Suprapubic skin (tissue), 4 donors: Measurements from ENCODE around the gene ZNF608.

ENCODE experiments used
- CTCF ChIP-seq, 2 donors: fragments of 200-600 bp in 1 of 2; fragments of 450-650 bp in 1 of 2; sonication (generic) in 1 of 2; IDR thresholded peaks; one replicate each; pipeline ENCODE4 v1.5.1; 2016 to 2019; ENCODE audit warnings: antibody characterized with exemption in 2 of 2, mild to moderate bottlenecking in 1 of 2, moderate library complexity in 1 of 2
- POLR2A ChIP-seq, 2 donors: fragments of 450-650 bp; IDR thresholded peaks; one replicate each; pipeline ENCODE4 v1.6.1; 2017; ENCODE audit warnings: antibody characterized with exemption in 2 of 2, mild to moderate bottlenecking in 2 of 2, moderate library complexity in 2 of 2
- POLR2AphosphoS5 ChIP-seq, 3 donors: sonication (generic); formaldehyde crosslinking; IDR thresholded peaks; one replicate each; pipeline ENCODE4 v1.6.1; 2017; ENCODE audit warnings: antibody characterized with exemption in 3 of 3

- TF ChIP-seq CTCF (IDR thresholded peaks at IDR 0.05) = no peak
- TF ChIP-seq POLR2AphosphoS5 (IDR thresholded peaks at IDR 0.05) = no peak
- TF ChIP-seq POLR2A (IDR thresholded peaks at IDR 0.05) = no peak
These were observed 6.6 kb upstream of the ZNF608 start for GRCh38 chr5:124752854-124753720.
